ENCODE measurements around the gene ACSF2.

DNA sequence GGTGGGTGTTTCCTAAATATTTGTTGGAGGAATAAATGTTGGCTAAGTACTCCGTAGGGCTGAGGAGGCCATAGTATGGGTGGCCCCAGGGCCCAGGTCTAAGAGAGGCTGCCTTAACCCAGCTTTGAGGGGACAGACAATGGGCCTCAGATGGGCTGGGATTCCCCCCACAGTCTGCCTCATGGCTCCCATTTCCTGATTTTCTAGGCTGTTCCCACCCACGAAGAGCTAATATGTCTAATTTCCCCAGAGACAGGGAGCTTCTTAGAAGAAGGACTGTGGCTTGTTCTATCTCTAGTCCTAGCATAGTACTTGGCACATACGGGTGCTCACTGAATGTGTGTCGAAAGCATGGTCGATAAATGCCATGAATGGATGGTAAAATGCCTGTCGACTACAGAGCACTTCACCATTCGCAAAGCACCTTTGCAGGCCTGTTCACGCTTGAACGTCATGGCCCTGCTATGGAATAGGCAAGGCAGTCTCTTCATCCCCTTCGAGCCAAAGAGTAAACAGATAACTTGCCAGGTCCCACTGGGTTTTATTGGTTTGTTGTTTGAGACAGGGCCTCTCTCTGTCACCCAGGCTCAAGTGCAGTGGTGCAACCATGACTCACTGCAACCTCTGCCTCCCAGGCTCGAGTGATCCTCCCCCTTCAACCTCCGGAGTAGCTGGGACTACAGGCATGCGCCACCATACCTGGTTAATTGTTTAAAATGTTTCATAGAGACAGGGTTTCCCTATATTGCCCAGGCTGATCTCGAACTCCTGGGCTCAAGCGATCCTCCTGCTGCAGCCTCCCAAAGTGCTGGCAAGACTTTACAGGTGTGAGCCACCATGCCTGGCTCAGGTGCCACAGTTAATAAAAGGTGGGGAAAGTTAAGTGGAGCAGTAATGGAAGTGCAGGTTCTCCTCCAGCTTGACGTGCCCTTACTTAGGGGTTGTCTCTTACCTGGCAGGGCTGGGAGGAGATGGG, 33.0 kb downstream of the ACSF2 start:
- no peak for TF ChIP-seq EP300 (IDR thresholded peaks at IDR 0.05)
- TF ChIP-seq CTCF (IDR thresholded peaks at IDR 0.05) = no peak
- no peak for TF ChIP-seq POLR2A (IDR thresholded peaks at IDR 0.05)

Data from tibial nerve (tissue), 4 donors.